Stimulated activated CD4-positive, alpha-beta T cell treated with anti-CD3 and anti-CD28 coated beads, Interleukin-1b, Interleukin-23, amount 100 ng/mL, for 24 hours (primary cell): Measurements from ENCODE around the gene TMCC1.
A peak's percentile ranks its signal among the peaks of the same experiment; 100 is the strongest.
"Not testable (repeated sequence)": the region's sequence is repeated elsewhere in the genome, so short reads cannot be mapped to it uniquely, and the experiment has no call there.

Source experiments
- DNase-seq, 4 experiments: peaks; one replicate each; pipeline ENCODE4 v3.0.0-alpha.2; 2020; ENCODE audit warnings: low read depth in 4 of 4, low spot score in 1 of 4

The TMCC1 gene

GRCh38 chr3:129655291-129655700 is 238.2 kb downstream of the TMCC1 start:
- DNase-seq: no peak

GRCh38 chr3:129654131-129654530 is 239.4 kb downstream of the TMCC1 start:
- DNase-seq: no peak

GRCh38 chr3:129653019-129653418 is 240.5 kb downstream of the TMCC1 start:
- no peak for DNase-seq

GRCh38 chr3:129651435-129652202 is 241.9 kb downstream of the TMCC1 start:
- no peak for DNase-seq

GRCh38 chr3:129650256-129650872 is 243.1 kb downstream of the TMCC1 start:
- DNase-seq: peak in 3 of 4 experiments; percentile 5 to 34 (median 14)

GRCh38 chr3:129648391-129648790 is 245.1 kb downstream of the TMCC1 start:
- DNase-seq: no peak

- no peak for DNase-seq
Measured at GRCh38 chr3:129645286-129645685, 248.2 kb downstream of the TMCC1 start.

GRCh38 chr3:129644836-129645235 is 248.7 kb downstream of the TMCC1 start:
- DNase-seq: no peak

- not testable (repeated sequence) for DNase-seq
Measured at GRCh38 chr3:129641567-129642260, 251.8 kb downstream of the TMCC1 start.

GRCh38 chr3:129640985-129641384 is 252.5 kb downstream of the TMCC1 start:
- DNase-seq: not testable (repeated sequence)

- DNase-seq: no peak
Measured at GRCh38 chr3:129638481-129638880, 255.0 kb downstream of the TMCC1 start.

- DNase-seq: no peak
Measured at GRCh38 chr3:129636082-129636481, 257.4 kb downstream of the TMCC1 start.

- DNase-seq: no peak
Measured at GRCh38 chr3:129635656-129636055, 257.9 kb downstream of the TMCC1 start.

- no peak for DNase-seq
Measured at GRCh38 chr3:129633751-129634481, 259.6 kb downstream of the TMCC1 start.

GRCh38 chr3:129632977-129633376 is 260.5 kb downstream of the TMCC1 start:
- DNase-seq: no peak

GRCh38 chr3:129632556-129632955 is 261.0 kb downstream of the TMCC1 start:
- no peak for DNase-seq

GRCh38 chr3:129632056-129632455 is 261.5 kb downstream of the TMCC1 start:
- no peak for DNase-seq

GRCh38 chr3:129629011-129629410 is 264.5 kb downstream of the TMCC1 start:
- no peak for DNase-seq

GRCh38 chr3:129628169-129628522 is 265.4 kb downstream of the TMCC1 start:
- no peak for DNase-seq

- DNase-seq: peak in 3 of 4 experiments; percentile 23 to 35 (median 33)
Measured at GRCh38 chr3:129627350-129628168, 266.0 kb downstream of the TMCC1 start.
